Fibroblast of mammary gland (primary cell): Measurements from ENCODE around the gene COQ8B.

Source experiments
- DNase-seq: peaks from one replicate; pipeline ENCODE4 v3.0.0-alpha.2; 2010; ENCODE audit warnings: low read depth
- H3K4me3 ChIP-seq: 2 replicates; pipeline ENCODE4 v1.5.1; 2011; ENCODE audit warnings: low read depth, mild to moderate bottlenecking, low read length, moderate library complexity; ENCODE audit not compliant: control insufficient read depth
- TF ChIP-seq, protein P1 (sequence below): conservative IDR thresholded peaks from 2 replicates; pipeline ENCODE4 v1.5.1; 2011; ENCODE audit warnings: low read depth, low read length, inconsistent platforms; ENCODE audit not compliant: control insufficient read depth, insufficient read depth

The COQ8B gene

DNA sequence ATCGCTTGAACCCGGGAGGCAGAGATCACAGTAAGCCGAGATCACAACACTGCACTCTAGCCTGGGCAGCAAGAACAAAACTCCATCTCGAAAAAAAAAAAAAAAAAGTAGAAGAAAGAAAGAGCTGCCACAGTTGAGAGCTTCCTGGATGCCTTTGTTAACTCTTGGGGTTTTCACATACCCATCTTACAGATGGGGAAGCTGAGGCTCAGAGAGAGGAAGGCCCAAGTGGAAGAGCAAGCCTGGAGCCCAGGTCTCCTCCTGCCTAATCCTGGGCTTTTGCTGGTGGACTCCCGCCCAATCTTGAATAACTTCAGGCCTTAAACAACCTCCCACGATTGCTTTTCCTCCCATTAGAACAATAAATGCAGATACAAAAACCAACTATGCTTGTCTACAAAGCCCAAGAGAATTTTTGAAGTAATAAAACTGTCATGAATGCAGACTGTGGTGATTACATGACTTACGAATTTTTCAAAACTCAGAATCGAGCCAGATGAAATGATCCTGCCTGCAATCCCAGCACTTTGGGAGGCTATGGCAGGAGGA, 73.9 kb downstream of the COQ8B start:
- DNase-seq: peak; percentile 68
- no peak overlapping the region for H3K4me3 ChIP-seq
- TF ChIP-seq, protein P1, sequence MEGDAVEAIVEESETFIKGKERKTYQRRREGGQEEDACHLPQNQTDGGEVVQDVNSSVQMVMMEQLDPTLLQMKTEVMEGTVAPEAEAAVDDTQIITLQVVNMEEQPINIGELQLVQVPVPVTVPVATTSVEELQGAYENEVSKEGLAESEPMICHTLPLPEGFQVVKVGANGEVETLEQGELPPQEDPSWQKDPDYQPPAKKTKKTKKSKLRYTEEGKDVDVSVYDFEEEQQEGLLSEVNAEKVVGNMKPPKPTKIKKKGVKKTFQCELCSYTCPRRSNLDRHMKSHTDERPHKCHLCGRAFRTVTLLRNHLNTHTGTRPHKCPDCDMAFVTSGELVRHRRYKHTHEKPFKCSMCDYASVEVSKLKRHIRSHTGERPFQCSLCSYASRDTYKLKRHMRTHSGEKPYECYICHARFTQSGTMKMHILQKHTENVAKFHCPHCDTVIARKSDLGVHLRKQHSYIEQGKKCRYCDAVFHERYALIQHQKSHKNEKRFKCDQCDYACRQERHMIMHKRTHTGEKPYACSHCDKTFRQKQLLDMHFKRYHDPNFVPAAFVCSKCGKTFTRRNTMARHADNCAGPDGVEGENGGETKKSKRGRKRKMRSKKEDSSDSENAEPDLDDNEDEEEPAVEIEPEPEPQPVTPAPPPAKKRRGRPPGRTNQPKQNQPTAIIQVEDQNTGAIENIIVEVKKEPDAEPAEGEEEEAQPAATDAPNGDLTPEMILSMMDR: no peak

DNA sequence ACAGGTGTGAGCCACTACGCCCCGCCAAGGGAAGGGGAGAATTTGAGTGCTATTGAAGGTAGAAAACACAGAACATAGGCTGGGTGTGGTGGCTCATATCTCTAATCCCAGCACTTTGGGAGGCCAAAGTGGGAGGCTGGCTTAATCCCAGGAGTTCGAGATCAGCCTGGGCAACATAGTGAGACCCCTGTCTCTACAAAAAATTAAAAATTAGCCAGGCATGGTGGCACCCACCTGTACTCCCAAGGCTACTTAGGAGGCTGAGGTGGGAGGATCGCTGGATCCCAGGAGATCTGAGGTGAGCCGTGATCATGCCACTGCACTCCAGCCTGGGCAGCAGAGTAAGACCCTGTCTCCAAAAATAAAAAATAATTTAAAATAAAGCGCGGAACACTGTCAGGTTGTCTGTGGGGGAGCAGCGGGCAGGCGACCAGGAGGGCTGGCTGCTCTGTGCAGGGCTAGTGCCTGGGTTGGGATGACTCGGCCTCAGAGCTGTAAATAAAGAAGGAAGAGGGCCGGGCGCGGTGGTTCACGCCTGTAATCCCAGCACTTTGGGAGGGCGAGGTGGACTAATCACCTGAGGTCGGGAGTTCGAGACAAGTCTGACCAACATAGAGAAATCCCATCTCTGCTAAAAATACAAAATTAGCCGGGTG, 74.5 kb downstream of the COQ8B start:
- TF ChIP-seq, protein P1: no peak
- no peak overlapping the region for H3K4me3 ChIP-seq

More for the DNA sequence above, 74.5 kb downstream of the COQ8B start:
- no peak for DNase-seq
